Vagina (tissue), 2 donors: ENCODE results near the gene ATXN1. TPM values are rescaled to one million over a fixed set of nuclear protein-coding genes. Genes with fewer than 3 reads are reported as not detected.

Experiments
- DNase-seq, 2 donors: peaks; one replicate each; pipeline ENCODE4 v3.0.0-alpha.2; 2017; ENCODE audit errors: extremely low spot score in 2 of 2
- H3K27ac ChIP-seq: fragments of 200-600 bp; sonication (generic); one replicate; pipeline ENCODE4 v1.5.1; 2019
- H3K27me3 ChIP-seq: fragments of 200-600 bp; sonication (generic); one replicate; pipeline ENCODE4 v1.5.1; 2019
- H3K36me3 ChIP-seq, 2 donors: fragments of 200-600 bp; sonication (generic); one replicate each; pipeline ENCODE4 v1.5.1; 2017 to 2019
- H3K4me1 ChIP-seq: fragments of 200-600 bp; sonication (generic); one replicate; pipeline ENCODE4 v1.5.1; 2019
- H3K4me3 ChIP-seq, 2 donors: fragments of 200-600 bp; sonication (generic); 1 replicate in 1 of 2; 2 replicates in 1 of 2; pipeline ENCODE4 v1.5.1; 2016 to 2019
- H3K9me3 ChIP-seq: fragments of 200-600 bp; sonication (generic); one replicate; pipeline ENCODE4 v1.5.1; 2019
- CTCF ChIP-seq, 3 experiments: fragments of 450-650 bp in 2 of 3; fragments of 200-600 bp in 1 of 3; sonication (generic) in 1 of 3; IDR thresholded peaks; one replicate each; pipeline ENCODE4 v1.5.1; 2017 to 2019; ENCODE audit warnings: antibody characterized with exemption in 3 of 3, mild to moderate bottlenecking in 2 of 3, moderate library complexity in 2 of 3
- POLR2A ChIP-seq, 2 donors: fragments of 450-650 bp; IDR thresholded peaks; one replicate each; pipeline ENCODE4 v1.6.1; 2017; ENCODE audit warnings: antibody characterized with exemption in 2 of 2, mild to moderate bottlenecking in 2 of 2, moderate library complexity in 2 of 2
- POLR2AphosphoS5 ChIP-seq, 2 donors: sonication (generic); formaldehyde crosslinking; IDR thresholded peaks; one replicate each; pipeline ENCODE4 v1.9.0; 2017; ENCODE audit warnings: antibody characterized with exemption in 2 of 2, mild to moderate bottlenecking in 2 of 2, low read depth in 1 of 2; ENCODE audit not compliant: insufficient read depth in 1 of 2
- intact Hi-C: fragments of 100-400 bp; cut with DNase I; formaldehyde crosslinking; loops from one replicate; pipeline ENCODE4 v1.15.1; 2023
- total RNA-seq: library from RNA; depleted of rRNA; stranded (reverse); fragments of >200 nt; gene quantifications from one replicate; pipeline ENCODE4 v1.2.3, GENCODE V29; 2016

Gene ATXN1
- total RNA-seq, 1 donor from 2014 or later = 43.2 TPM

DNA sequence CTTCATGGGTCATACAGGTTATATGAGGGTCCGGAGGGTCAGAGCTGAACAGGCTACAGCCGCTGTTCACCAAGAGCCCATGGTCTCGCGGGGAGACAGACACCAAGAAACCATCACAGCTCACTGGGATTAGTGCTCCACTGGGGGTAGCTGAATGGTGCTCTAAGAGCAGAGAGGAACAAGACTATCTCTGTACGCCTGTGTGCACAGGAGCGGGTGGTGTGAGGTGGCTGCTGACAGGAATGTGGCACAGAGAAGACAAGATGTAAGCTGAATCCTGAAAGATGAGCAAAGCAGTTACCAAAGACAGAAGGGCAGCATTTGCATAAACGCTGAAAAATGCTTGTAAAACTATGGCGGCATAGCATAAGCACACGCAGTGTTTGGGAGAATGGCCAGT is 383.8 kb downstream of the ATXN1 start:
- intact Hi-C loops = no loop called here
- Histone ChIP-seq H3K27ac (no peak overlapping the region), H3K9me3 (no peaks in the 10 kb centered on the region), H3K4me3 (no peak overlapping the region), H3K4me1 (no peaks in the 10 kb centered on the region), H3K27me3 (no peaks in the 10 kb centered on the region), H3K36me3 (no peaks in the 10 kb centered on the region)
- TF ChIP-seq CTCF (IDR thresholded peaks at IDR 0.05) = no peak
- TF ChIP-seq POLR2A (IDR thresholded peaks at IDR 0.05) = no peak
- no peak for TF ChIP-seq POLR2AphosphoS5 (IDR thresholded peaks at IDR 0.05; ENCODE audit: insufficient read depth in 1 of 2, low read depth in 1 of 2)
- DNase-seq = no peak

DNA sequence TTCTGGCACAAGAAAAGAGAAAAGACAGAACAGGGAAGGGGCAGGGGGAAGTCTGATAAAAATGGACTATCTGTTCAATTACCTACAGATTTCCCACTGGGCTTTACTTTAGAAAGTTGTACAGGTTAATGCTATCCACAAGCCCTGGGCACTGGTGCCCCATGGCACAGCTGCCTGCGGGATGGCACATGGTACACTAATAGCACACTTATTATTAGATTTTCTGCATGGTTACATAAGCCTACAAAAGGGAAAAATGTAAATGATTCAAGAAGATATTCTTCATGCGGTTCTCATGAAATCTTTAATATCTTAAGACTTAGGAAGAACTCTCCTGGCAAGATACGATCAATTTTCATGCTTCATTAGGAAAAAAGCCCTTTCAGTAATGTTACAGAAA is 385.4 kb downstream of the ATXN1 start:
- Histone ChIP-seq H3K4me1 (no peaks in the 10 kb centered on the region), H3K27me3 (no peaks in the 10 kb centered on the region), H3K36me3 (no peaks in the 10 kb centered on the region), H3K9me3 (no peaks in the 10 kb centered on the region), H3K27ac (no peak overlapping the region), H3K4me3 (no peak overlapping the region)
- TF ChIP-seq POLR2AphosphoS5 (IDR thresholded peaks at IDR 0.05; ENCODE audit: insufficient read depth in 1 of 2, low read depth in 1 of 2) (no peak), CTCF (IDR thresholded peaks at IDR 0.05) (no peak), POLR2A (IDR thresholded peaks at IDR 0.05) (no peak)
- intact Hi-C loops = no loop called here
- DNase-seq = no peak

DNA sequence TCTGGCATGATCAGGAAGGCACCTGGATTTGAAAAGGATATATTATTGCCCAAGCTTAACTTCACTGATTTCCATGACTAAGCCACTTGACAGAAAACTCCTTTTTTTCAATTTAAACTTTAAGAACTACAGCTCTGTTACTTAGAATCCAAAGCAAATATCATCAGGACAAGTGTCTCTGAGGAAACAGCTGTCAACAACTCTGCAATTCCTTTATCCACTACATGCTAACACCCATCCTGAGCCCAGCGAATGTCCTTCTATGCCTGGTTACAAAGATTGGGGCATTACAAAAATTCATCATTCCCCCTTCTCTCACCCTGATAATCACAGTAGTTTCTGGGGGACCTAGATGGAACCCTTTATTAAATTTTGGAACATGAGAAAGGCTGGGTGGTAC is 386.1 kb downstream of the ATXN1 start:
- Histone ChIP-seq H3K4me3 (no peak overlapping the region), H3K27me3 (no peaks in the 10 kb centered on the region), H3K9me3 (no peaks in the 10 kb centered on the region), H3K36me3 (no peaks in the 10 kb centered on the region), H3K4me1 (no peaks in the 10 kb centered on the region), H3K27ac (no peak overlapping the region)
- TF ChIP-seq POLR2A (IDR thresholded peaks at IDR 0.05) (no peak), POLR2AphosphoS5 (IDR thresholded peaks at IDR 0.05; ENCODE audit: insufficient read depth in 1 of 2, low read depth in 1 of 2) (no peak), CTCF (IDR thresholded peaks at IDR 0.05) (no peak)
- intact Hi-C loops = no loop called here
- DNase-seq = no peak

GRCh38 chr6:16374461-16375200 is 386.6 kb downstream of the ATXN1 start:
- DNase-seq = no peak
- Histone ChIP-seq H3K4me1 (no peaks in the 10 kb centered on the region), H3K27me3 (no peaks in the 10 kb centered on the region), H3K27ac (no peak overlapping the region), H3K9me3 (no peaks in the 10 kb centered on the region), H3K4me3 (no peak overlapping the region), H3K36me3 (no peaks in the 10 kb centered on the region)
- TF ChIP-seq CTCF (IDR thresholded peaks at IDR 0.05) = no peak
- TF ChIP-seq POLR2AphosphoS5 (IDR thresholded peaks at IDR 0.05; ENCODE audit: insufficient read depth in 1 of 2, low read depth in 1 of 2) = no peak
- no peak for TF ChIP-seq POLR2A (IDR thresholded peaks at IDR 0.05)
- intact Hi-C loops = no loop called here

- Histone ChIP-seq H3K27ac (no peak overlapping the region), H3K9me3 (no peaks in the 10 kb centered on the region), H3K27me3 (no peaks in the 10 kb centered on the region), H3K36me3 (no peaks in the 10 kb centered on the region), H3K4me1 (no peaks in the 10 kb centered on the region), H3K4me3 (no peak overlapping the region)
- no peak for TF ChIP-seq CTCF (IDR thresholded peaks at IDR 0.05)
- TF ChIP-seq POLR2A (IDR thresholded peaks at IDR 0.05) = no peak
- no peak for TF ChIP-seq POLR2AphosphoS5 (IDR thresholded peaks at IDR 0.05; ENCODE audit: insufficient read depth in 1 of 2, low read depth in 1 of 2)
- no peak for DNase-seq
- intact Hi-C loops = no loop called here
These were observed 387.2 kb downstream of the ATXN1 start for GRCh38 chr6:16374016-16374415.
